Activated CD8-positive, alpha-beta memory T cell treated with anti-CD3 and anti-CD28 coated beads for 36 hours (primary cell): ENCODE measurements around the gene TRIM29. TPM values are rescaled to one million over a fixed set of nuclear protein-coding genes. Genes with fewer than 3 reads are reported as not detected.

Experiments used
- CTCF ChIA-PET: fragments of 350-600 bp; sonication (Branson Sonifier 250); formaldehyde crosslinking; loops from one replicate; lab custom pipeline; 2021; ENCODE audit warnings: antibody characterized with exemption; lab: Charles Lee
- POLR2A ChIA-PET: fragments of 350-600 bp; sonication (Branson Sonifier 250); formaldehyde crosslinking; loops from one replicate; lab custom pipeline; 2021; ENCODE audit warnings: antibody characterized with exemption; lab: Charles Lee
- total RNA-seq, 2 experiments: library from RNA; stranded (reverse); gene quantifications; one replicate each; pipeline ENCODE4 v1.2.3, GENCODE V29; 2021

The TRIM29 gene
- total RNA-seq, 2 experiments from 2014 or later = not detected

- CTCF ChIA-PET = interaction anchor here (0.7 to 1.6 kb wide), 6 partner anchors 9 to 351 kb away, joined by 3 to 4 read pairs (median 3); partner anchors contain the start of gene NECTIN1
- POLR2A ChIA-PET = no interaction called here
Observed at GRCh38 chr11:120079750-120080610, 57.9 kb downstream of the TRIM29 start.

GRCh38 chr11:120078397-120078796, 59.5 kb downstream of the TRIM29 start:
- ChIA-PET POLR2A (no interaction called here), CTCF (no interaction called here)

DNA sequence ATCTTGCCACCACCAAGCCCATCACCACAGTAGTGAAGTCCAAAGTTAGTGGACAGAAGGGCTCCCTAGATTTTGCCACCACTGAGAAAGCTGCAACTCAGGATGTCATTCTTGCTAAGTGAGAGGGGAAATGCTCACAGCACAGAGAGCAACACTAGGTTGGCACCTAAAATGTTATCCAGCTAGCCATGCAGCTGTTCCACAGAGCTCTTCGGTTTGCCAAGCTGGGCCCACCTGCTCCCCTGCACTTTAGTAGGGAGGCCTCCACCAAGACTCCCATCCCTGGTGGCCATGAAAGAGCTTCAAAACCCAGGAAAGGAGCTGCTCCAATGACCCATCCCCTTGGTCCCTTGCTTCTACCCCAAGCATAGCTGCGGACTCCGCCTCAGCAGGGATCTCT, 63.8 kb downstream of the TRIM29 start:
- ChIA-PET POLR2A (no interaction called here), CTCF (no interaction called here)

DNA sequence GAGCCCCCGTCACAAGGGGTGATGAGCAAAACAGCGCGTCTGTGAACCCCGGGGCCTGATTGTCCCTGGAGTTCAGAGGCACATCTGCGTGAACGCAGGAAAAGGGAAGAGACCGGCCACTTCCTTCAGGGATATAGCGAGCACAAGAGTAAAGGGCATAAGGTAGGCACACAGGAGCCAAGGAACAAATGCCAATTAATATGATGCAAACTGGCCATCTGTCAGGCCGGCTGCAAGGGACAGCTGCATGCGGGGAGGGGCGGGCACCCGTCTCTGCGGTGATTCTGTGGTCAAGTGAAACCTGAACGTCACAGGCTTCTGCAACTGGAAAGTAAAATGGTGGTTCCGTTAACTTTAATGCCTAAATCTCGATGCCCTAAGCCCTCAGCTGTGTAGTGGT, 64.7 kb downstream of the TRIM29 start:
- POLR2A ChIA-PET = no interaction called here
- CTCF ChIA-PET = no interaction called here

DNA sequence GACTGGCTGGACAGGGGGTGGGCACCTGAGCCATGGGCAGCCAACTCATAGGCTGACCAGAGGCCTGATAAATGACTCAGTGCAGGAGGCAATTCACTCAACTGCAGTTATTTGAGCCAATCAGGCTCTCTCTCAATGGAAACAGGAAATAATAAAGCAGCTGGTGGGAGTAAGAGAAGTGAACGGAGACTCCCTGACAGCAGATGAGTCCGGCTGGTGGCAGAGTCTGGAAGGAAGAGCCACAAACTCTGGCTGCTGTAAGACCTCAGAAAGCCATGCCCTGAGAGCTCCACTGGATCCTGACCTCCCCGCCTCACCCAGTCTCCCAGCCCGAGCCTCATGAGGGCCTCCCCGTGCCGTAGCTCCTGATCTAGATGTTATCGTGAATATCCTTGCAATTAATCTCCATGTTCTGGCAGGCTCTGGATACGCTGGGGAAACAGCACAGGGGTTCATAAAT, 69.8 kb downstream of the TRIM29 start:
- POLR2A ChIA-PET = no interaction called here
- CTCF ChIA-PET = interaction anchor here (1.4 kb wide), 1 partner anchor 12 kb away, joined by 3 read pairs; no protein-coding TSS in a partner anchor

GRCh38 chr11:120067438-120068113, 70.3 kb downstream of the TRIM29 start:
- ChIA-PET POLR2A (no interaction called here), CTCF (interaction anchor here (1.4 kb wide), 1 partner anchor 12 kb away, joined by 3 read pairs; no protein-coding TSS in a partner anchor)

GRCh38 chr11:120066738-120067437, 71.0 kb downstream of the TRIM29 start:
- POLR2A ChIA-PET = no interaction called here
- CTCF ChIA-PET = interaction anchor here (1.4 kb wide), 1 partner anchor 13 kb away, joined by 3 read pairs; no protein-coding TSS in a partner anchor

DNA sequence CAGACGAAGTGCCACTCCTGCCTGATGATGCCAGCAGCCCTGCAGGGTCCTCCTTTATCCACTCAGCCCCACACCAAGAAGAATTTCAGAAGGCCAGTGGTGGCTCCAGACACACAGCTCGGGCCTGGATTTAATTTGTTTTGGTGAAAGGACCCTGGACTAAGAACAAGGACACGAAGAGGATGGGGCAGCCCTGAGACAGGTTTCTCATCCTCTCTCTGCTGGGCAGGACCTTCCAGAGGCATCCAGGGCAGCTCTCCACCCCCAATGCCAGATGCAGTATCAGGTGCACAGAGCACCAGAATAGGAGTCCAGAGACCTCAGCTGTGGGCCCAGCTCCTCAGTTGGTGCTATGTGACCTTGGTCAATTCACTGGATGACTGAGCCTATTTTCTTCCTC, 72.0 kb downstream of the TRIM29 start:
- CTCF ChIA-PET = no interaction called here

DNA sequence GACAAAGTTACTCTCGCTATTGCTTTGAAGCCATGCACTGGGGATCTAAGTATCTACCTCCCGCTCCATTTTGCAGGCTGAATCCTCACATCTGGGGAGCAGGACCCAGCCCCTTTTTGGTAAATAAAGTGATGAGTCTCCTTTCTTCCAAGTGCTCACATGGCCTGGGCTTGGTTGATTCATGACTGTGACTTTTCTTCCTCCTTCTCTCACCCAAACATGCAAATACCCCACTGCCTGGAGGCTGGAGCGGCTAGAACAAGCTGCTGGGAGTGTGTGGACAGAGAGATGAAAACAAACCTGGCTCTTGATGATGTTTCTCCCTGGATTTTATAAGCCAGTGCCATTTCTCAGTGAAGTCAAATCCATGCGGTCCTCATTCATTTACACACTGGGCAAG, 72.7 kb downstream of the TRIM29 start:
- POLR2A ChIA-PET = no interaction called here
- CTCF ChIA-PET = no interaction called here

More for the DNA sequence above, 72.0 kb downstream of the TRIM29 start:
- POLR2A ChIA-PET = no interaction called here

DNA sequence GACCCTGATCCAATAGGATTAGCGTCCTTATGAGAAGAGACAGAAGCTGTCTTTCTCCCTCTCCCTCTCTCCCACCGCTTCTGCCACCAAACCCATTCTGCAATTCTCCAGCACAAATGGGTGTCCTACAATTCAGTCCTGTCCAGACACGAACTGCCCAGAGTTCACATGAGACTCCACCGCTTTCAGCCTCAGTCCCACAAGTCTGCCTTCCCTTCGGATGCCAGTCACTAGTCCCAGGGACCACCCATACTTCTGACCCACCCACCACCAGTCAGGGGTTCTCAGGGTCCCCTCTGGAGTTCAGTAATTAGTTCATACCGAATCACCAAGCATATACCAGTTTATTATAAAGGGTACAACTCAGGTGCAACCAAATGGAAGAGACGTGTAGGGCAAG, 73.6 kb downstream of the TRIM29 start:
- ChIA-PET POLR2A (no interaction called here), CTCF (no interaction called here)

- ChIA-PET CTCF (no interaction called here), POLR2A (no interaction called here)
Observed at GRCh38 chr11:120063686-120064340, 74.1 kb downstream of the TRIM29 start.

- CTCF ChIA-PET = no interaction called here
Observed at GRCh38 chr11:120062561-120062930, 75.4 kb downstream of the TRIM29 start.

DNA sequence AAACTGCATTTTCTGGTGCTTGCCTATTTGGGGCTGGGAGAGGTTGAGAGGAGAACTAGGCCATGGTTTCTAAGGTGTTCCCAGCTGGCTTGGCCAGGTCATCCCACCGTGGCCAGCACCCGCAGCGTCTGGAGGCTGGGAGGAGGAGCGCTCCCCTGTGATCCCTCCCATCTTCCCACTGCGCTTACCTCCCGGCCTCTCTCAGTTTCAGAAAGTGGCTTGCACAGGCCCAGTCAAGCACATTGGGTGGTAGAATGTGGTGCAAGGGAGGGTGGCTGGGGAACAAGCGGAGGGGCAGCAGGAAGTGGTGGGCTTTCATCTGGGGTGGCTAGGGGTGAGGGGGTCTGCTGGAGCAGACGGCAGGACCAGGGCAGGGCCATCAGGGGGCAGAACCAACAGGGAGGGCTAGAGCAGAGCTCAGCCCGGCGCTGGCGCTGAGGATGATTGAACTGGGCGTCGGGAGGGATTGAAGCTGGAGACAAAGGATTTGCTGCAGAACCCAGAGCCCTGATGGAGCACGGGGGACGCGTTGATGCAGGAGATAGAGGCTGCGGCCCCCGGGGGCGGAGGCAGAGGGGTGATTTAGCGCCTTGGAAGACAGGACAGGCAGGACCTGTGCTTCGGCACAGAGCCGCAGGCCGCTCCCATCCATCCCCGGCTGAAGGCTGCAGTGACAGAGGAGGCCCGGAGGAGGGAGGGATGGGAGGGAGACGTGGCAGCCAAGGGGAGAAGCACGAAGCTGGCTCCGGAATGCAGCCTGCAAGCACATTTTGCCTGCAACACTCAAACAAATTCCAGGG, 76.0 kb downstream of the TRIM29 start:
- ChIA-PET CTCF (no interaction called here), POLR2A (no interaction called here)

More at GRCh38 chr11:120062561-120062930, 75.4 kb downstream of the TRIM29 start:
- POLR2A ChIA-PET = no interaction called here

Other genes starting within 250 kb of the TRIM29 start
- gene OAF, start 72.9 kb upstream of the TRIM29 start, total RNA-seq = 1 to 10 TPM; 3.6 to 4.8 TPM
- not detected for gene POU2F3, start 102.0 kb upstream of the TRIM29 start, total RNA-seq
- gene TLCD5, start 187.2 kb upstream of the TRIM29 start, total RNA-seq = 1 to 10 TPM; 2.0 to 2.5 TPM
- 10 to 100 TPM; 31.0 to 31.7 TPM for gene ARHGEF12, start 198.3 kb upstream of the TRIM29 start, total RNA-seq